Heart left ventricle (tissue), 16 donors: ENCODE data around the gene RALGAPA2. TPM values are rescaled to one million over a fixed set of nuclear protein-coding genes. Genes with fewer than 3 reads are reported as not detected.
"Not testable (repeated sequence)": the region's sequence is repeated elsewhere in the genome, so short reads cannot be mapped to it uniquely, and the experiment has no call there.

Experiments
- ATAC-seq, 4 donors: fragments of 200-7000 bp; cut with Tn5 transposase; one replicate each; pipeline ENCODE4 v1.9.1; 2020 to 2022; ENCODE audit warnings: moderate library complexity in 4 of 4, mild to moderate bottlenecking in 3 of 4, moderate number of reproducible peaks in 1 of 4
- DNase-seq, 5 donors: peaks; one replicate each; pipeline ENCODE4 v3.0.0-alpha.2; 2020
- H3K27ac ChIP-seq, 12 donors: fragments of 200-600 bp; sonication (generic) in 4 of 12; one replicate each; pipeline versions ENCODE4 v1.5.0 to v1.8.0; 2016 to 2022; ENCODE audit warnings: mild to moderate bottlenecking in 2 of 12
- H3K27me3 ChIP-seq, 9 donors: fragments of 200-600 bp; sonication (generic) in 2 of 9; one replicate each; pipeline versions ENCODE4 v1.5.1 to v1.8.0; 2016 to 2022; ENCODE audit warnings: mild to moderate bottlenecking in 3 of 9
- H3K36me3 ChIP-seq, 9 donors: fragments of 200-600 bp; sonication (generic) in 2 of 9; one replicate each; pipeline versions ENCODE4 v1.5.0 to v1.8.0; 2018 to 2022; ENCODE audit warnings: mild to moderate bottlenecking in 2 of 9
- H3K4me1 ChIP-seq, 12 donors: fragments of 200-600 bp; sonication (generic) in 4 of 12; one replicate each; pipeline versions ENCODE4 v1.5.0 to v1.8.0; 2016 to 2022; ENCODE audit warnings: mild to moderate bottlenecking in 3 of 12
- H3K4me3 ChIP-seq, 12 donors: fragments of 200-600 bp; sonication (generic) in 4 of 12; one replicate each; pipeline versions ENCODE4 v1.5.0 to v1.8.0; 2017 to 2022; ENCODE audit warnings: mild to moderate bottlenecking in 9 of 12, moderate library complexity in 4 of 12
- H3K9me3 ChIP-seq, 12 donors: fragments of 200-600 bp; sonication (generic) in 4 of 12; one replicate each; pipeline versions ENCODE4 v1.5.0 to v1.8.0; 2016 to 2022; ENCODE audit warnings: mild to moderate bottlenecking in 1 of 12
- POLR2A ChIP-seq, 2 donors: fragments of 450-650 bp; IDR thresholded peaks; one replicate each; pipeline ENCODE4 v1.6.1; 2017; ENCODE audit warnings: antibody characterized with exemption in 2 of 2, mild to moderate bottlenecking in 2 of 2, moderate library complexity in 2 of 2
- WGBS, 4 donors: extraction: QIAGEN DNeasy Blood & Tissue Kit in 2 of 4; methylation state at CpG; one replicate each; pipeline versions ENCODE4 v1.1.5 to v1.1.7; 2013 to 2018; 5-methylcytosine and 5-hydroxymethylcytosine counted together
- intact Hi-C, 10 donors: fragments of 100-400 bp; cut with DNase I; formaldehyde crosslinking; loops; one replicate each; pipeline versions ENCODE4 v1.11.1 to v1.14.2; 2022
- polyA plus RNA-seq, 2 donors: library from polyadenylated mRNA; stranded (reverse); fragments of 200-250 nt; gene quantifications; one replicate each; pipeline ENCODE4 v1.2.3, GENCODE V29; 2013
- total RNA-seq, 9 donors: library from RNA; depleted of rRNA in 2 of 9; stranded (reverse); fragments of >200 nt in 2 of 9; fragmentation: NEBNext Ultra II Directional in 3 of 9; extraction: Animal tissue kit (Norgen Biotek cat#: 25700) in 3 of 9; gene quantifications; one replicate each; pipeline versions ENCODE4 v1.1.0 to v1.2.4, GENCODE V29; 2016 to 2023
- TF ChIP-seq, protein P1 (sequence below), 12 donors: fragments of 200-600 bp; sonication (generic) in 4 of 12; IDR thresholded peaks; one replicate each; pipeline versions ENCODE4 v1.5.0 to v1.8.0; 2018 to 2022; ENCODE audit warnings: antibody characterized with exemption in 12 of 12, mild to moderate bottlenecking in 5 of 12
- donor health status: ischemic (EF 13 %, LVEDD 7.1; RV severe dilation, severe dysfunction).
- donor health status: healthy with polysubstance abuse.
- donor health status: DM: no; HTN: yes; CAD: no.
- donor health status: DM: no; HTN: no; CAD: no.
- donor health status: ischemic (EF 25% LVEDD 6.9; RV normal size, moderate dysfunction).
- donor health status: ischemic (EF 25% LVEDD 5.7; RV mildly dilated, moderate dysfunction).
- donor health status: healthy.
- donor health status: DM: yes; HTN: yes; CAD: no.
- donor health status: ischemic (EF 35%, LVEDD 5.7; RV mildly dilated, moderate dysfunction).
- donor health status: nonischemic (EF 11% LVEDD 7.7; RV severe dilation, severe dysfunction).
- donor health status: DM: yes; HTN: yes; CAD: no.
- donor health status: PGD.
- donor health status: ischemic (EF 29% LVEDD 5.4; RV normal size, mild dysfunction).
- donor health status: nonischemic (EF 23%, LVEDD 6.1; RV moderate dilation, normal function).

RALGAPA2 gene
- total and polyA plus RNA-seq, 11 donors, result 5.6 to 33.8 (median 21.4) TPM

DNA sequence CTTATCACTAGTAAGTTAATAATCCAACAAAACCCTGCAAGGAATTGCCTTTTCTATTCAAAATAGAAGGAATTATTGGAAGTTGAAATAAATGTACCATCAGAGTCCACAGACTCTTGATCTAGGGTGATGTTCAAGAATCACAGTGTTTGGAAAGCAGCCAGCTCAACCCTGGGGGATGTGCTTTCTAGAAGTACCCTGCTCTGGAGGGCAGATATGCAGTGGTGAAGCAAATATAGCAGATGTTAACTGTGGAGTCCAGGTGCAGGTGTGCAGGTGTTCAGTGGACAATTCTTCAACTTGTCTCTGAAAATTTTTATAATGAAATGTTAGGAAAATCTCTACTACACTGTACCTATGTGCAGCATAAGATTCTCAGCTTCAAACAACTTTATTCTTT lies 353.6 kb downstream of the RALGAPA2 start:
- H3K4me3 ChIP-seq, result no peak overlapping the region
- no peak overlapping the region for H3K27ac ChIP-seq
- no peaks in the 10 kb centered on the region for H3K9me3 ChIP-seq
- DNase-seq (no peak), ATAC-seq (no peak)
- peaks cover 3 to 36% (median 6%) of the 10 kb centered on the region in 9 donors for H3K27me3 ChIP-seq
- intact Hi-C loops, result no loop called here
- no peaks in the 10 kb centered on the region for H3K36me3 ChIP-seq
- peaks cover 0 to 13% (median 0%) of the 10 kb centered on the region in 12 donors for H3K4me1 ChIP-seq
- TF ChIP-seq, protein P1, sequence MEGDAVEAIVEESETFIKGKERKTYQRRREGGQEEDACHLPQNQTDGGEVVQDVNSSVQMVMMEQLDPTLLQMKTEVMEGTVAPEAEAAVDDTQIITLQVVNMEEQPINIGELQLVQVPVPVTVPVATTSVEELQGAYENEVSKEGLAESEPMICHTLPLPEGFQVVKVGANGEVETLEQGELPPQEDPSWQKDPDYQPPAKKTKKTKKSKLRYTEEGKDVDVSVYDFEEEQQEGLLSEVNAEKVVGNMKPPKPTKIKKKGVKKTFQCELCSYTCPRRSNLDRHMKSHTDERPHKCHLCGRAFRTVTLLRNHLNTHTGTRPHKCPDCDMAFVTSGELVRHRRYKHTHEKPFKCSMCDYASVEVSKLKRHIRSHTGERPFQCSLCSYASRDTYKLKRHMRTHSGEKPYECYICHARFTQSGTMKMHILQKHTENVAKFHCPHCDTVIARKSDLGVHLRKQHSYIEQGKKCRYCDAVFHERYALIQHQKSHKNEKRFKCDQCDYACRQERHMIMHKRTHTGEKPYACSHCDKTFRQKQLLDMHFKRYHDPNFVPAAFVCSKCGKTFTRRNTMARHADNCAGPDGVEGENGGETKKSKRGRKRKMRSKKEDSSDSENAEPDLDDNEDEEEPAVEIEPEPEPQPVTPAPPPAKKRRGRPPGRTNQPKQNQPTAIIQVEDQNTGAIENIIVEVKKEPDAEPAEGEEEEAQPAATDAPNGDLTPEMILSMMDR (IDR thresholded peaks at IDR 0.05), result no peak
- no peak for TF ChIP-seq POLR2A (IDR thresholded peaks at IDR 0.05)

- ATAC-seq, DNase-seq, H3K4me3 ChIP-seq, H3K27ac ChIP-seq, intact Hi-C loops, H3K9me3 ChIP-seq, H3K4me1 ChIP-seq, H3K27me3 ChIP-seq, H3K36me3 ChIP-seq: not testable (repeated sequence)
Observed at GRCh38 chr20:20355503-20355902, 356.9 kb downstream of the RALGAPA2 start.

GRCh38 chr20:20353576-20353975 lies 358.9 kb downstream of the RALGAPA2 start:
- H3K9me3 ChIP-seq, result peaks cover 0 to 6% (median 0%) of the 10 kb centered on the region in 12 donors
- DNase-seq (no peak), ATAC-seq (no peak)
- no peak for TF ChIP-seq POLR2A (IDR thresholded peaks at IDR 0.05)
- TF ChIP-seq, protein P1 (IDR thresholded peaks at IDR 0.05), result no peak
- no peaks in the 10 kb centered on the region for H3K4me1 ChIP-seq
- intact Hi-C loops, result no loop called here
- no peak overlapping the region for H3K4me3 ChIP-seq
- H3K36me3 ChIP-seq, result no peaks in the 10 kb centered on the region
- 78 to 88% (median 79%) methylated on average over 3 of the region's 3 CpGs for WGBS, 4 donors
- no peak overlapping the region for H3K27ac ChIP-seq
- H3K27me3 ChIP-seq, result no peaks in the 10 kb centered on the region

- Histone ChIP-seq H3K9me3 (peaks cover 0 to 21% (median 0%) of the 10 kb centered on the region in 12 donors), H3K4me1 (no peaks in the 10 kb centered on the region), H3K27ac (no peak overlapping the region), H3K36me3 (no peaks in the 10 kb centered on the region), H3K4me3 (no peak overlapping the region), H3K27me3 (no peaks in the 10 kb centered on the region)
- intact Hi-C loops, result loop anchor here in 1 of 10 donors (10.0 kb wide), 1 partner anchor 70 kb away; no protein-coding TSS in a partner anchor
- no peak for DNase-seq
- TF ChIP-seq, protein P1 (IDR thresholded peaks at IDR 0.05), result no peak
- no peak for TF ChIP-seq POLR2A (IDR thresholded peaks at IDR 0.05)
- WGBS, 4 donors, result 79 to 83% (median 82%) methylated on average over 4 of the region's 4 CpGs
- ATAC-seq, result no peak
Observed at GRCh38 chr20:20344476-20344875, 368.0 kb downstream of the RALGAPA2 start.

- DNase-seq (no peak), ATAC-seq (no peak)
- Histone ChIP-seq H3K4me1 (no peaks in the 10 kb centered on the region), H3K27ac (no peak overlapping the region), H3K27me3 (no peaks in the 10 kb centered on the region), H3K36me3 (no peaks in the 10 kb centered on the region), H3K4me3 (no peak overlapping the region), H3K9me3 (peaks cover 0 to 21% (median 0%) of the 10 kb centered on the region in 12 donors)
- no peak for TF ChIP-seq POLR2A (IDR thresholded peaks at IDR 0.05)
- TF ChIP-seq, protein P1 (IDR thresholded peaks at IDR 0.05), result no peak
- intact Hi-C loops, result loop anchor here in 1 of 10 donors (10.0 kb wide), 1 partner anchor 71 kb away; no protein-coding TSS in a partner anchor
- WGBS, 4 donors, result 56 to 74% (median 62%) methylated on average over 7 of the region's 7 CpGs
Observed at GRCh38 chr20:20343932-20344331, 368.5 kb downstream of the RALGAPA2 start.
